CD4-positive, alpha-beta T cell treated with Interleukin-12 subunit alpha and Interleukin-12 subunit beta, for 1 hour (primary cell): ENCODE measurements around the gene TMEM50B.
A peak's percentile ranks its signal among the peaks of the same experiment; 100 is the strongest.
"Not testable (repeated sequence)": the region's sequence is repeated elsewhere in the genome, so short reads cannot be mapped to it uniquely, and the experiment has no call there.

Source experiments
- DNase-seq: peaks from one replicate; pipeline ENCODE4 v3.0.0-alpha.2; 2020

The TMEM50B gene

DNA sequence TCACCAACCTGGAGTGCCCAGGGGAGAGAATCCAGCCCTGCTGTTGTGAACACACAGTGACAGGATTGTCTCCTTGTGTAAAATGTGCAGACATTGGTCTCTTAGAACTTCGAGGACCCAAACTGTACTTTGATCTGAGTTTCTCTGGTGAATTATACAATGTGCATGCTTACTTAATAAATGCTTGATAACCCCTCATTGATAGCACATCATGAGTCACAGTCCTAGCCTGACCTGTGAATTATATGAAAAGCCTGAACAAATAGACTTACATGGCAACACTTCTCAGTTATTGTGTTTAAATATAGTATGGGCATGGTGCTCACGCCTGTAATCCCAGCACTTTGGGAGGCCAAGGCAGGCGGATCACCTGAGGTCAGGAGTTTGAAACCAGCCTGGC lies 53.9 kb downstream of the TMEM50B start:
- DNase-seq = no peak

DNA sequence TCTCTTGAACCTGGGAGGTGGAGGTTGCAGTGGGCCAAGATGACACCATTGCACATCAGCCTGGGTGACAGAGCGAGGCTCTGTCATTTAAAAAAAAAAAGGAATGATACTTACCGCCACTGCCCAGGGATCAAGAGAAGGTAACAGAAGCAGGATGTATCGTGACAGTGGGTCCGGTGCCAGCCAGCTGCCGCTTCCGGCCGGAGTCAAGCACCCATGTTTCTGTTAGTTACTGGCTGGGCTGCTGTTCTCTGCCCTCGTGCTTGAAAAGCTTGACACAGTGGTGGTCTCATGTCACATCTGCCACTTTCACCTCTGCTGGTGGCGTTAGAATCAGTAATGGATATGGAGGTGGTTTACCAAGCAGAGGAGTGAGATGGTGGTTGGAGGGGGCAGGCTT lies 55.6 kb downstream of the TMEM50B start:
- DNase-seq = no peak

DNA sequence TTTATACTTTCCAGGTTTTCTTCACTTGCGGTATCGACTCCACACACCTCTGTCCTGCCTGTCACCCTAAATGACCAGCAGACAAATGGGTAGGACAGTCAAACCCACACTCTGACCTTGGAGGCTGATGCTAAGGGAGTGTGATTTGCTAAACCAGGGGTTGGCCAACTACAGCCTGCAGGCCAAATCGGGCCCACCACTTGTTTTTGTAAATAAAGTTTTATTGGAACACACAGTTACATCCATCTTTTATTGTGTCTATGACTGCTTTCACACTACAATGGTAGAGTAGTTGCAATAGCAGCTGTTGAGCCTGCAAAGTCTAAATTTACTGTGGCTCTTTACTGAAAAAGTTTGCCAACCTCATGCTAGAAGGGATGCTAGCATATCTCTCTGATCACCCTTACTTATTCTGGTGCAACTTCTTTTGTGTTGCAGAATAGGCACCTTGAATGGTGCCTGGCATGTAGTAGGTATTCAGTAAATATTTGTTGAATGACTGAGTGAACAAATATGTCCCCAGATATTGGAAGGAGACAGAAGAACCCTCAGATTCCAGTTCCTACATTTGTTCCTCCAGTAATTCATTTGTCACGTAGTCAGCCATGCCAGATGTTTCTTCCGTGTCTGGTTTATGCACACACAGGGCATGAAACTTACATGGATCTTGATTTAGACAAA lies 57.9 kb downstream of the TMEM50B start:
- DNase-seq = no peak

DNA sequence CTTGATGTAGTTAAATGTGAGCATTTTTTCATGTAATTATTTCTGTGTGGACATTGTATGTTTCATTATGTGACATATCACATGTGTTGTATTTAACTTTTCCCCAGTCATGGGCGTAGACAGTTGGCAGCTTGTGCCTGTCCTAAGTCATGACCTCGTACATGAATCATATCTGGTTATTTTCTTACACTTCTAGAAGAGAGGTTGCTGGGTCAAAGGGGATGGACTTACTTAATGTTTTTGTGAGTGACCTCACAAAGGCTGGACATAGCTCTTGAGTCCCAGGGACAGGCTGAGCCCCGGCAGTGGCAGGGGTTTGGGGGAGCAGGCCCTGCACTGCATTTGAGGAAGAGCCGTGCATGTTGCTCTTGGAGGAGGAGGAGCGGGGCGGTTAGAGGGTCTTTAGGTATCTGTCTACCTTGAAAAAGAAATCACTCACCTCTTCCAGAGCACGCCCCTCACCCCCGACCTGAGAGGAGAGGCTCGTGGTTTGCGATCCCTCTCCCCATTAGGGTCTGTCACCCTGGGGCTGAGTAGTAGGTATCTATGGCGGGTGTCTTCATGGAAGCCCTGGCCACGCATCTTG lies 60.1 kb downstream of the TMEM50B start:
- no peak for DNase-seq

DNA sequence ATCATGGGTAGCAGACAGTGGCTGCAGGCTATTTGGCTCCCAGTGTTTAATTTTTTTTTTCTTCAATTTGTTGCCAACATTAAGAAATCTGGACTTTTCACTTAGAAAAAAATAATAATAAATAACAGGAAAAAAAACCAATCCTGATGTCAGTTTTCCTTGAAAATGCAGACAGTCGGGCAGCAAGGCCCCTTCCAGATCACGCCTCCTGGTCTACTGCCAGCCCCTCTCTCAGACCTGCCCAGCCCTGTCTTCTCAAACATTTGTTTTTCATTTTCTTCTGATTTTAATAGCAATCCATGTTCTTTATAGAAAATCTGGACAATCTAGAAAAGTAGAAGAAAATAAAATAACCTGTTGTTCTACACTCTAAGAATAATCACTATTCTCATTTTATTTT lies 61.1 kb downstream of the TMEM50B start:
- DNase-seq = no peak

DNA sequence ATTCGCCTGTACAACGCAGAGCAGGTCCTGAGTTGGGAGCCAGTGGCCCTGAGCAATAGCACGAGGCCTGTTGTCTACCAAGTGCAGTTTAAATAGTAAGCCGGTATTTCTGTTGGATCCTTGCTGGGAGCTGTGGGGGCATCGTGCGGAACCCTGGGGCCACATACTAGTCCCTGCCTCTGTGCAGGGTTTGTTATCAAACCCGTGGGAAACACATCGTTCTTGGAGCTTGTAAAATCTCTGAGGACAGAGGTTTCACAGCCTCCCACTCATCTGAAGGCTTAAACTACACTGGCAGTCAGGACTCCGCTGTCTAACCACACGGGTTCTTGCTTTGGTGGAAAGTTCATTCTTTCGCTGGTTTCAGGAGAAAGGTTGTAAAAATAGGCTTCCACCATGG lies 64.8 kb downstream of the TMEM50B start:
- DNase-seq = no peak

DNA sequence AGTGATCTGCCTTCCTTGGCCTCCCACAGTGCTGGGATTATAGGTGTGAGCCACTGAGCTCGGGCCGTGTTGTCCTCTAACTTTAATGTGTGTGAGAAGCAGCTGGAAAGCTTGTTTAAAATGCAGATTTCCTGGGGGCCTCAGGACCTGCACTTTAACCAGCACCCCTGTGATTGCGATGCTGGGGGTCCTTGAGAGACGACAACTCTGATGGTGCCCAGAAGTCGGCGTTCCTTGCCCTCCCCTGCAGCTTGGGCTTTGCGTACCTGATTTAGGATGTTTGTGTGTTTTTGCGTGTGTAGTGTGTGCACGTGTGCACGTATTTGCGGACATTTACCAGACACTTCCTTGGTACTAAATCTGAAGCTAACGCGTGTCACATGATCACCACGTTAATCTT lies 65.7 kb downstream of the TMEM50B start:
- no peak for DNase-seq

DNA sequence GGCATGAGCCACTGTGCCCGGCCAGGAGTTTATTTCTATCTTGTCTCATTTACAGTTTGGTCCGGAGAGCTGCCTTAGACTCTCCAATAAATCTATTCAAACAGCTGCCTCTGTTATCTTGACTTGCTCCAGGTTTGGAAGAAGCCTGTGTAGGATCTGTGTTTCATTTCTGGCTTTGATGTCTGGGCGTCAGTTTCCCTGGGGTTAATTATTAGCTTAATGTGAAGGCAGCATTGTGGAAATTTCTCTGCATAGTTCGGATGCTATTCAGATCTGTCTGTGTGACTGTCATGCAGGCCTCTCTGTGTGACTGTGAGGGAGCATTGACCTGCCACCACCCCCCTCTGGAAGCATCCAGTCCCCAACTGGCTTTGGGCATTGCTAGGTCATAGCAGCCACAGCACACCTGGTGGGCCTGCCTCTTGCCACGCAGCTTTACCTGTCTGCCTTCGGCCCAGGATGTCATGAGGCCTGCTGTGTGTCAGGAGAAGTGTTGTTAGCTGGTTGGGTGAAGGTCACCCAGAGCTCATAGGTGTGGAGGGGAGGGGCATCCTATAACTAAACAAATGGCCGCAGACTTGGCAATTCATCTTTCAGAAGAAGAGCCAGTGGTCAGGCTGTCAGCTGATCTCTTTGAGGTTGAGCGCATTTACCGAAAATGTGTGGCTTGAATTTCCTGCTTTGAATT lies 66.8 kb downstream of the TMEM50B start:
- no peak for DNase-seq

DNA sequence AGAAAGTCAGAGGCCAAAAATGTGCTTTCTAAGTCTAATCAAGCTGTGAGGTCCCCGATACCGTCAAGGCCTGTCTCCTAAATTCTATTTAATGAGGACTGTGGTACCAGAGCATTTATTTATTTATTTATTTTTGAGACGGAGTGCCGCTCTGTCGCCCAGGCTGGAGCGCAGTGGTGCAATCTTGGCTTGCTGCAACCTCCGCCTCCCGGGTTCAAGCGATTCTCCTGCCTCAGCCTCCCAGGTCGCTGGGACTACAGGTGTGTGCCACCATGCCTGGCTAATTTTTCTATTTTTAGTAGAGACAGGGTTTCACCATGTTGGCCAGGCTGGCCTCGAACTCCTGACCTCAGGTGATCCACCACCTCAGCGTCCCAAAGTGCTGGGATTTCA lies 67.3 kb downstream of the TMEM50B start:
- not testable (repeated sequence) for DNase-seq

DNA sequence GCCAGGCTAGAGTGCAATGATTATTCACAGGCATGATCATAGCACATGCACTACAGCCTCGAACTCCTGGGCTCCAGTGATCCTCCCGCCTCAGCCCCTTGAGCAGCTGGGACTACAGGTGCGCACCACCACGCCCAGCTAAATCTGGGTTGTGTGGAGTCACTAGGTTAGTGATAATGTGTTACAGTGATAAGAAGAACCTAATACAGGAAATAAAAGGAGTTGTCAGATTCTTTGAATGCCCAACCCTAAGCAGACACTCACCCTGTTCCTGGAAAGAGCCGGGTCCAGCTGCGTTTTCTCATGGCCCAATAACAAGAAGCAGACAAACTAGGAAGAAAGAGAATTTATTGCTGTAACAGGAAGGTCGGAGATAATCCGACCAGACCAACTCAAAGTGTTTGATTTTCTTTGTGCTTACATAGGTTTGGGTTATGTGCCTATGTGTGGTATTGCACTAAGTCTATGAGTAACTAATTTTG lies 67.8 kb downstream of the TMEM50B start:
- DNase-seq = no peak

DNA sequence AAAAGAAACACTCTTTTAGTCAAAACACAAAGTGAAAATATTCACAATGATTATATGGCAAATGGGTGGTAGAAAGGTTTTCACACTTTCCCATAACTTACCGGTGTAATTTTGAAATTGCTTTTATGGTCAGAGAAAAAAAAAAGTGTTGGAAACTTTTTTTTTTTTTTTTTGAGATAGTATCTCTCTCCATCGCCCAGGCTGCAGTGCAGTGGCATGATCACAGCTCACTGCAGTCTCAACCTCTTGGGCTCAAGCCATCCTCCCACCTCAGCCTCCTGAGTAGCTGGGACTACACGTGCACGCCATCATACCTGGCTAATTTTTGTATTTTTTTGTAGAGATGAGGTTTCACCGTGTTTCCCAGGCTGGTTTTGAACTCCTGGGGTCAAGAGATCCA lies 73.3 kb downstream of the TMEM50B start:
- no peak for DNase-seq

DNA sequence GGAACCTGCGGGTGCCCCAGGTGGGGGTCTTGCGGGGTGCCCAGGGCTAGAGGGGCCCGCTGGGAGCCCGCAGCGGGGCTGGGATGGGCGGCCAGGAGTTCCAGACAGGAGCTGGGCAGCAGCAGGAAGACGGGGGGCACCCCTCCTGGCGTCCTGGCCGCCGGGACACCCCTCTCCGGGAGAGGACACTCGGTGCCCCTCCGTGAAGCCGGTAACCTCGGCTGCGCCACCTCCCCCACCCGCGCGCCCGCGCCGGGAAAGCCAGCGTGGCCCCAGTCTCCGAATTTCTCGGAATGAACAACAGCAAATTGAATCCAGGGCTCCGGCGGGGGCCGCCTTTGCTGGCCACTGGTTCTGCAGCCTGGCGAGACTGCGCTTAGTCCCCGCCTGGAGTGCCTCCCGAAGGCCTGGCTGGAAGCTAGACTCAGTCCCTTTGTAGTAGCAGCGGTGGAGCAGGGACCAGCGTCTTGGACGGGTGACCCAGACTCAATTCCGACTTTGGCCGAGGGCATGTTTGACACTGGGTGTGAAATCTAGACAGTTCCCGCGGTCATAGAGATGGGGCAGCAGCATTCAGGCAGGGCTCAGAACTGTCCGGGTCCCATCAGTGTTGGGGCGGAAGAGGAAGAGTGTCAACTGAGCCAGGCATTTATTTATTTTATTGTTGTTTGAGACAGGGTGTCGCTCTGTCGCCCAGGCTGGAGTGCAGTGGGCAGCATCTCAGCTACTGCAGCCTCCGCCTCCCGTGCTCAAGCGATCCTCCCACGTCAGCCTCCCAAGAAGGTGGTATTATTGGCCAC lies 75.8 kb downstream of the TMEM50B start:
- peak; percentile 22 for DNase-seq

DNA sequence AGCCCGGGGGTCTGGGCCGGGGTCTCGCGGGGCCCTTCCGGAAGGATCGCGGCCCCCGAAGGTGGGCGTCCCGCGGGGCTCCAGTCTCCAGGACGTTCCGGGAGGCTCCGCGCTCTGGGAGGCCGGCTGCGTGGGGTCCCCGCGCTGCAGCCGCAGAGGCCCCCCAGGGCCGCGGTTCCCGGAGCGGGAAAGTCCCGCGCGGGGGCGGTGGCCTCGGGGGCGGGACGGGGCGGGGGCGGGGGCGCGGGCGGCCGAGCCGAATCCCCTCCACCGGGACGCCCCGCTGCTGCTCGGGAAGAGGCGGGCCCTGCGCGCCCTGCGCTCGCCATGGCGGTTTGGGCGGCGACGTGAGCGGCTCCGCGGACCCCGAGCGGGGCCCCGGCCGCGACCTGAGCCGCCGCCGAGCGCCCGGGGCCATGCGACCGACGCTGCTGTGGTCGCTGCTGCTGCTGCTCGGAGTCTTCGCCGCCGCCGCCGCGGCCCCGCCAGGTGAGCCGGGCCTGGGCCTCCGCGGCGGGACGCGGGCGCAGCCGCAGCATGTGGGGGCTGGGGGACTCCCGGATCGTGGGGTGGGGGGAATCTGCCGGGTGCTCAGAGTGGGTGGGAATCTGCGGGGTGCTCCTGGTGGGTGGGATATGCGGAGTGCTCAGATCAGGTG lies 76.5 kb downstream of the TMEM50B start, which contains the start of gene IFNGR2:
Gene IFNGR2, plus strand, starts transcription at position 286 of the 658 bp plus-strand sequence. Its CDS starts 131 bp downstream, at position 417.
- peak; percentile 56 for DNase-seq

DNA sequence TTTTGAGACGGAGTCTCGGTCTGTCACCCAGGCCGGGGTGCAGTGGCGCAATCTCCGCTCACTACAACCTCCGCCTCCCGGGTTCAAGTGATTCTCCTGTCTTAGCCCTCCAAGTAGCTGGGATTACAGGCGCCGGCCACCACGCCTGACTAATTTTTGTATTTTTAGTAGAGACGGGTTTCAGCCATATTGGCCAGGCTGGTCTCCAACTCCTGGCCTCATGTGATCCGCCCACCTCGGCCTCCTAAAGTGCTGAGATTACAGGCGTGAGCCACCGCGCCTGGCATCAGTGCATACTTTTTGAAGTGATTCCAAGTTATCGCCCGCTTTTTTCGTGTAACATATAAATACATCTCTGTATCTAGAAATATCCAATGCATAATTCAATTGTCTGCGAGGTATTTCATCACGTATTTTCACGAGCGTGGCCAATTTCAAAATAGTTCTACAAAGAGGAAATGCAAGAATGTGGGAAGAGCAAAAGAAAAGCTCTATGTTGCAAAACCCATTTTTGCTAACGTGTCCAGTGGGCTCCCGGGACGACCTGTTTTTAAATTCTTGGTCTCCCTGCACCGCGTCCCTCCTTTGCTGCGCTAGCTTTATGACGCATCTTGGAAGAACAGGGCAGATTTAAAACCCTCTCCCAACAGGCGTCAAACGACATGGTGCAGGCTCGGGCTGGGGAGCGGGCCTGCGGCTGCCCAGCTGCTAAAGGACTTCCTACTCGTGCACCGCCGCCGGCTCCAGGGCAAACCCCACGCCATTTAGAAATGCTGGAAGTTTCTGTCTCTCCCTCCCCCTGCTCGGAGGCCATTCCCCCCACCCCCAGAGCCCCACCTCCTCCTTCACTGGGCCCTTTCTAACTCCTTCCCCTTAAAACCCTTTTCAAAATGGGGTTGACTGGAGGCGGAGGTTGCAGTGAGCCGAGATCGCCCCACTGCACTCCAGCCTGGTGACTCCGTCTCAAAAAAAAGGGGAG lies 77.5 kb downstream of the TMEM50B start:
- peak; percentile 29 for DNase-seq

DNA sequence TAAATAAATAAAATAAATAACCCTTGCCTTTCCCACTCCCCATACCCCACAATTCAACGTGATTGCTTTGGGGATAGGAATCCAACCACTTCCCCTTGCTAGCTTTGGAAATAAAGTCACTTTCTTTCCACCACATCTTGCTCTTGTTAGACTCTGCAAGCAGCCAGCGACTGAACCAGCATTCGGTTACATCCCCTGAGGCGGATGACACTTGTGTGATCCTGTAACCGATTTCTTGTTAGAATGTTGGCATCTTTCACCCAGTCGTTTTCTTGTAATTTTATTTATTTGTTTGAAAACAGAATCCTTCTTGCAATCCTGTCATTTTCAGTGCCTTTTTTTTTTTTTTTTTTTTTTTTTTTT lies 78.2 kb downstream of the TMEM50B start:
- DNase-seq = no peak
